T-helper 2 cell treated with Interferon-gamma antibody and Interleukin-4, amounts not matched to agents 5 μg/mL and 100 μg/mL, for 36 hours (primary cell): ENCODE results near the gene PHC2.
A peak's percentile ranks its signal among the peaks of the same experiment; 100 is the strongest.

ENCODE experiments used
- DNase-seq: peaks from one replicate; pipeline ENCODE4 v3.0.0; 2021; ENCODE audit warnings: low spot score
- H3K27ac Mint-ChIP-seq: one replicate; pipeline ENCODE4 v1.8.0; 2021; ENCODE audit warnings: mild to moderate bottlenecking, mixed read lengths
- H3K27me3 Mint-ChIP-seq: one replicate; pipeline ENCODE4 v1.8.0; 2021; ENCODE audit warnings: low read depth, mixed read lengths
- H3K36me3 Mint-ChIP-seq: one replicate; pipeline ENCODE4 v1.8.0; 2021; ENCODE audit warnings: low read depth, mixed read lengths
- H3K4me1 Mint-ChIP-seq: one replicate; pipeline ENCODE4 v1.8.0; 2021; ENCODE audit warnings: low read depth, mixed read lengths
- H3K4me3 Mint-ChIP-seq: one replicate; pipeline ENCODE4 v1.8.0; 2022; ENCODE audit warnings: mild to moderate bottlenecking, moderate library complexity, mixed read lengths
- H3K9me3 Mint-ChIP-seq: one replicate; pipeline ENCODE4 v1.8.0; 2021; ENCODE audit warnings: mixed read lengths

The PHC2 gene

GRCh38 chr1:33381977-33382376, 48.9 kb downstream of the PHC2 start:
- Mint-ChIP-seq H3K36me3 (no peaks in the 10 kb centered on the region), H3K4me3 (no peak overlapping the region), H3K27ac (no peak overlapping the region), H3K4me1 (peaks cover 18% of the 10 kb centered on the region), H3K9me3 (no peaks in the 10 kb centered on the region), H3K27me3 (peaks cover 51% of the 10 kb centered on the region)
- DNase-seq: no peak

- no peak overlapping the region for H3K27ac Mint-ChIP-seq
- peak overlapping the region; percentile 56 for H3K4me3 Mint-ChIP-seq
Observed at GRCh38 chr1:33380811-33381210, 50.1 kb downstream of the PHC2 start.

GRCh38 chr1:33379631-33380354, 51.1 kb downstream of the PHC2 start:
- Mint-ChIP-seq H3K4me3 (no peak overlapping the region), H3K27me3 (peaks cover 50% of the 10 kb centered on the region), H3K9me3 (no peaks in the 10 kb centered on the region), H3K36me3 (no peaks in the 10 kb centered on the region), H3K27ac (no peak overlapping the region), H3K4me1 (peaks cover 20% of the 10 kb centered on the region)
- DNase-seq: no peak

More at GRCh38 chr1:33380811-33381210, 50.1 kb downstream of the PHC2 start:
- Mint-ChIP-seq H3K9me3 (no peaks in the 10 kb centered on the region), H3K4me1 (peaks cover 20% of the 10 kb centered on the region), H3K27me3 (peaks cover 51% of the 10 kb centered on the region), H3K36me3 (no peaks in the 10 kb centered on the region)
- DNase-seq: no peak

GRCh38 chr1:33378976-33379375, 51.9 kb downstream of the PHC2 start:
- no peak overlapping the region for H3K27ac Mint-ChIP-seq
- DNase-seq: no peak
- H3K9me3 Mint-ChIP-seq: no peaks in the 10 kb centered on the region
- peaks cover 46% of the 10 kb centered on the region for H3K27me3 Mint-ChIP-seq
- H3K4me1 Mint-ChIP-seq: peaks cover 20% of the 10 kb centered on the region
- H3K4me3 Mint-ChIP-seq: no peak overlapping the region
- no peaks in the 10 kb centered on the region for H3K36me3 Mint-ChIP-seq

GRCh38 chr1:33378524-33378923, 52.4 kb downstream of the PHC2 start:
- DNase-seq: no peak
- H3K27me3 Mint-ChIP-seq: peaks cover 48% of the 10 kb centered on the region
- no peaks in the 10 kb centered on the region for H3K36me3 Mint-ChIP-seq
- no peak overlapping the region for H3K27ac Mint-ChIP-seq
- peaks cover 20% of the 10 kb centered on the region for H3K4me1 Mint-ChIP-seq
- no peaks in the 10 kb centered on the region for H3K9me3 Mint-ChIP-seq
- H3K4me3 Mint-ChIP-seq: no peak overlapping the region

GRCh38 chr1:33377756-33378155, 53.1 kb downstream of the PHC2 start:
- no peak overlapping the region for H3K27ac Mint-ChIP-seq
- peaks cover 20% of the 10 kb centered on the region for H3K4me1 Mint-ChIP-seq
- H3K9me3 Mint-ChIP-seq: no peaks in the 10 kb centered on the region
- peaks cover 44% of the 10 kb centered on the region for H3K27me3 Mint-ChIP-seq
- no peaks in the 10 kb centered on the region for H3K36me3 Mint-ChIP-seq
- DNase-seq: no peak
- no peak overlapping the region for H3K4me3 Mint-ChIP-seq

GRCh38 chr1:33377013-33377412, 53.9 kb downstream of the PHC2 start:
- no peaks in the 10 kb centered on the region for H3K9me3 Mint-ChIP-seq
- H3K27me3 Mint-ChIP-seq: peaks cover 38% of the 10 kb centered on the region
- H3K4me1 Mint-ChIP-seq: peaks cover 20% of the 10 kb centered on the region
- no peak overlapping the region for H3K27ac Mint-ChIP-seq
- H3K4me3 Mint-ChIP-seq: no peak overlapping the region
- no peaks in the 10 kb centered on the region for H3K36me3 Mint-ChIP-seq
- no peak for DNase-seq

- no peaks in the 10 kb centered on the region for H3K9me3 Mint-ChIP-seq
- no peak overlapping the region for H3K4me3 Mint-ChIP-seq
- peaks cover 29% of the 10 kb centered on the region for H3K27me3 Mint-ChIP-seq
- H3K36me3 Mint-ChIP-seq: no peaks in the 10 kb centered on the region
- H3K4me1 Mint-ChIP-seq: peaks cover 11% of the 10 kb centered on the region
- no peak overlapping the region for H3K27ac Mint-ChIP-seq
- no peak for DNase-seq
Observed at GRCh38 chr1:33375316-33375715, 55.6 kb downstream of the PHC2 start.

- no peak for DNase-seq
- Mint-ChIP-seq H3K36me3 (no peaks in the 10 kb centered on the region), H3K27me3 (peaks cover 22% of the 10 kb centered on the region), H3K4me3 (no peak overlapping the region), H3K27ac (no peak overlapping the region), H3K9me3 (no peaks in the 10 kb centered on the region), H3K4me1 (peaks cover 4% of the 10 kb centered on the region)
Observed at GRCh38 chr1:33374336-33375105, 56.4 kb downstream of the PHC2 start.

- DNase-seq: no peak
- Mint-ChIP-seq H3K27ac (no peak overlapping the region), H3K27me3 (peaks cover 20% of the 10 kb centered on the region), H3K4me1 (peaks cover 4% of the 10 kb centered on the region), H3K4me3 (no peak overlapping the region), H3K36me3 (no peaks in the 10 kb centered on the region), H3K9me3 (no peaks in the 10 kb centered on the region)
Observed at GRCh38 chr1:33373606-33374005, 57.3 kb downstream of the PHC2 start.

GRCh38 chr1:33372677-33373076, 58.2 kb downstream of the PHC2 start:
- Mint-ChIP-seq H3K4me3 (no peak overlapping the region), H3K36me3 (no peaks in the 10 kb centered on the region), H3K4me1 (peaks cover 6% of the 10 kb centered on the region), H3K9me3 (no peaks in the 10 kb centered on the region), H3K27ac (no peak overlapping the region), H3K27me3 (peaks cover 12% of the 10 kb centered on the region)
- DNase-seq: no peak

GRCh38 chr1:33372162-33372561, 58.7 kb downstream of the PHC2 start:
- H3K4me1 Mint-ChIP-seq: peaks cover 6% of the 10 kb centered on the region
- DNase-seq: no peak
- H3K27ac Mint-ChIP-seq: no peak overlapping the region
- no peaks in the 10 kb centered on the region for H3K36me3 Mint-ChIP-seq
- H3K4me3 Mint-ChIP-seq: no peak overlapping the region
- H3K9me3 Mint-ChIP-seq: no peaks in the 10 kb centered on the region
- H3K27me3 Mint-ChIP-seq: peaks cover 9% of the 10 kb centered on the region

GRCh38 chr1:33371334-33371733, 59.6 kb downstream of the PHC2 start:
- no peaks in the 10 kb centered on the region for H3K9me3 Mint-ChIP-seq
- peaks cover 4% of the 10 kb centered on the region for H3K4me1 Mint-ChIP-seq
- no peak for DNase-seq
- H3K27me3 Mint-ChIP-seq: peaks cover 9% of the 10 kb centered on the region
- H3K36me3 Mint-ChIP-seq: no peaks in the 10 kb centered on the region
- H3K27ac Mint-ChIP-seq: no peak overlapping the region
- H3K4me3 Mint-ChIP-seq: no peak overlapping the region

GRCh38 chr1:33370827-33371226, 60.1 kb downstream of the PHC2 start:
- H3K27ac Mint-ChIP-seq: no peak overlapping the region
- peaks cover 4% of the 10 kb centered on the region for H3K4me1 Mint-ChIP-seq
- no peaks in the 10 kb centered on the region for H3K36me3 Mint-ChIP-seq
- DNase-seq: no peak
- no peak overlapping the region for H3K4me3 Mint-ChIP-seq
- no peaks in the 10 kb centered on the region for H3K9me3 Mint-ChIP-seq
- H3K27me3 Mint-ChIP-seq: peaks cover 9% of the 10 kb centered on the region
